Measurements from ENCODE around the gene ZNF76.

GRCh38 chr6:35343092-35343834, 83.7 kb downstream of the ZNF76 start:
- TF ChIP-seq POLR2AphosphoS5 (IDR thresholded peaks at IDR 0.05; ENCODE audit: low read depth, low read length) = no peak
- TF ChIP-seq TAF1 (IDR thresholded peaks at IDR 0.05; ENCODE audit: borderline replicate concordance, low read depth, low read length) = no peak

Measured in GM12892 (cell line).